Measurements from ENCODE around the gene FURIN. TPM values are rescaled to one million over a fixed set of nuclear protein-coding genes. Genes with fewer than 3 reads are reported as not detected.

FURIN gene
- total and polyA plus RNA-seq, 2 of the 8 experiments (the other 6 are each of a cell fraction or from before 2014, with no cell fraction given), result 15.8 to 32.1 TPM

- TF ChIP-seq SP2 (IDR thresholded peaks at IDR 0.05; ENCODE audit: low read length) (no peak), CTCF (IDR thresholded peaks at IDR 0.05; ENCODE audit: control extremely low read depth in 1 of 3, insufficient read depth in 1 of 3, low read depth in 1 of 3, low read length in 3 of 3) (no peak), NANOG (IDR thresholded peaks at IDR 0.05; ENCODE audit: insufficient read depth, low read depth, low read length, poor library complexity, severe bottlenecking) (no peak)
- TF ChIP-seq, protein P1, sequence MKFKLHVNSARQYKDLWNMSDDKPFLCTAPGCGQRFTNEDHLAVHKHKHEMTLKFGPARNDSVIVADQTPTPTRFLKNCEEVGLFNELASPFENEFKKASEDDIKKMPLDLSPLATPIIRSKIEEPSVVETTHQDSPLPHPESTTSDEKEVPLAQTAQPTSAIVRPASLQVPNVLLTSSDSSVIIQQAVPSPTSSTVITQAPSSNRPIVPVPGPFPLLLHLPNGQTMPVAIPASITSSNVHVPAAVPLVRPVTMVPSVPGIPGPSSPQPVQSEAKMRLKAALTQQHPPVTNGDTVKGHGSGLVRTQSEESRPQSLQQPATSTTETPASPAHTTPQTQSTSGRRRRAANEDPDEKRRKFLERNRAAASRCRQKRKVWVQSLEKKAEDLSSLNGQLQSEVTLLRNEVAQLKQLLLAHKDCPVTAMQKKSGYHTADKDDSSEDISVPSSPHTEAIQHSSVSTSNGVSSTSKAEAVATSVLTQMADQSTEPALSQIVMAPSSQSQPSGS (IDR thresholded peaks at IDR 0.05; ENCODE audit: low read length), result no peak
Observed at GRCh38 chr15:90930861-90931574, 62.6 kb downstream of the FURIN start (continued).

All from H1 (cell line).